Thyroid gland (tissue), 4 donors: ENCODE results near the gene CHRNE. TPM values are rescaled to one million over a fixed set of nuclear protein-coding genes. Genes with fewer than 3 reads are reported as not detected.

Experiments
- DNase-seq, 2 donors: peaks; one replicate each; pipeline ENCODE4 v3.0.0-alpha.2; 2019
- H3K27ac ChIP-seq, 3 donors: fragments of 200-600 bp; sonication (generic); 1 replicate in 2 of 3; 2 replicates in 1 of 3; pipeline ENCODE4 v1.5.1; 2016 to 2019; ENCODE audit warnings: mild to moderate bottlenecking in 1 of 3, moderate library complexity in 1 of 3
- H3K27me3 ChIP-seq: fragments of 200-600 bp; sonication (generic); one replicate; pipeline ENCODE4 v1.5.1; 2019
- H3K36me3 ChIP-seq, 2 donors: fragments of 200-600 bp; sonication (generic); one replicate each; pipeline ENCODE4 v1.5.1; 2016 to 2019
- H3K4me1 ChIP-seq, 2 donors: fragments of 200-600 bp; sonication (generic); one replicate each; pipeline ENCODE4 v1.5.1; 2017 to 2019
- H3K4me3 ChIP-seq, 3 donors: fragments of 200-600 bp; sonication (generic); replicated peaks in 1 of 3; 1 replicate in 2 of 3; 2 replicates in 1 of 3; pipeline ENCODE4 v1.5.1; 2016; ENCODE audit warnings: mild to moderate bottlenecking in 1 of 3
- H3K9me3 ChIP-seq: fragments of 200-600 bp; sonication (generic); one replicate; pipeline ENCODE4 v1.5.1; 2017
- POLR2A ChIP-seq, 2 donors: fragments of 450-650 bp; IDR thresholded peaks; one replicate each; pipeline ENCODE4 v1.6.1; 2017; ENCODE audit warnings: antibody characterized with exemption in 2 of 2, mild to moderate bottlenecking in 2 of 2, moderate library complexity in 1 of 2
- WGBS, 2 donors: methylation state at CpG; one replicate each; pipeline ENCODE4 v1.1.5; 2017; 5-methylcytosine and 5-hydroxymethylcytosine counted together
- intact Hi-C: fragments of 100-400 bp; cut with DNase I; formaldehyde crosslinking; loops from one replicate; pipeline ENCODE4 v1.15.1; 2023
- total RNA-seq, 4 donors: library from RNA; depleted of rRNA; stranded (reverse); fragments of >200 nt; gene quantifications; one replicate each; pipeline ENCODE4 v1.2.3, GENCODE V29; 2016
- TF ChIP-seq, protein P1 (sequence below), 6 experiments: fragments of 200-600 bp in 3 of 6; fragments of 450-650 bp in 3 of 6; sonication (generic) in 3 of 6; IDR thresholded peaks; one replicate each; pipeline ENCODE4 v1.5.1; 2016 to 2019; ENCODE audit warnings: antibody characterized with exemption in 6 of 6, mild to moderate bottlenecking in 2 of 6, inconsistent platforms in 1 of 6, moderate library complexity in 1 of 6

The CHRNE gene
- total RNA-seq, 4 donors from 2014 or later = 0.29 to 0.83 (median 0.49) TPM

DNA sequence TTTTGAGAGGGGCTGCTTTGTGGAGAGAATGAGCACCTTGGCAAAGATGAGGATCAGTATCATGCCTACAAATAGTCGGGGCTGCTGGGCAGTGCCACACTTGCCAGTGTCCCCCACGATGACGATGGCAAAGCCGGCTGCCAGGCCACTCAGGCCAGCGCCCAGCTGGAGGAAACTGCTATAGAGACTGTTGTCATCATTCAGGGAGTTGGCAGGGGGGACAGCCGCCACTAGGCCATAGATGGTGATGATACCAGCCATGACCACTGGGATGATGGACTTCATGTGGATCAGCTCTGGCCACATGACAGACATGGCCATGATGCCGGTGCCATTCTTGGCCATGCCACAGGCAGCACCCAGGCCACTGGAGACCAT is 46.0 kb downstream of the CHRNE start:
- no peak for DNase-seq

DNA sequence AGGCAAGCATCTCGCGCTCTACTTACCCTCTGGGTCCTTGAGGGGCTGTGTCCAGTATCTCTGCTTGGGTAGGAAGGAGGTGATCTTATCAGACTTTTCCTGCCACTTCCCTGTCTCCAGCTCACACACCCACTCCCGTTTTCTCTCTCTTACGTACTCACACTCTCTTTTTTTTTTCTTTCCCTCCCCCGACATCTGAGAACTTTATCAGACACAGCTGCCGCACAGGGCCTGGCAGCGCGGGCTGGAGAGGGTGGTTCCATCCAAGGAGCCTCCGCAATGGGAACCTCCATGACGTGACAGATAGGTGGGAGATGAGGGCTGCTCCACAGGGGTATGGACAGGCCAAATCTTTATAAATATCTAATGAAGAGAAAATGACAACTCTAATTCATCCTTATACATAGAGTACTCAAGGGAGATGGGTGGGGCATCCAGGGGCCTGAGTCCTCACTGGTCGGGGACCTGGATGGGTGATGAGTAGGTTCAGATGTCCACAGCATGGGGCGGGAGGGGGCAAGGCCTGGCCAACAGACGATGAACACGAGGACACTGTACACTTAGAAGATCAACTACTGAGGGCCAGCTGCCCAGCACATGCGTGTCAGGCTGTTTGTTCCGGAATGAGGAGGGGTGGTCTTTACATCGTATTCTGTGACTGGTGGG is 46.5 kb downstream of the CHRNE start:
- Histone ChIP-seq H3K4me1 (peaks cover 20 to 43% of the 10 kb centered on the region in 2 donors), H3K27me3 (no peaks in the 10 kb centered on the region), H3K27ac (no peak overlapping the region), H3K36me3 (no peaks in the 10 kb centered on the region), H3K4me3 (no peak overlapping the region), H3K9me3 (no peaks in the 10 kb centered on the region)
- no peak for DNase-seq
- TF ChIP-seq POLR2A (IDR thresholded peaks at IDR 0.05) = no peak
- TF ChIP-seq, protein P1, sequence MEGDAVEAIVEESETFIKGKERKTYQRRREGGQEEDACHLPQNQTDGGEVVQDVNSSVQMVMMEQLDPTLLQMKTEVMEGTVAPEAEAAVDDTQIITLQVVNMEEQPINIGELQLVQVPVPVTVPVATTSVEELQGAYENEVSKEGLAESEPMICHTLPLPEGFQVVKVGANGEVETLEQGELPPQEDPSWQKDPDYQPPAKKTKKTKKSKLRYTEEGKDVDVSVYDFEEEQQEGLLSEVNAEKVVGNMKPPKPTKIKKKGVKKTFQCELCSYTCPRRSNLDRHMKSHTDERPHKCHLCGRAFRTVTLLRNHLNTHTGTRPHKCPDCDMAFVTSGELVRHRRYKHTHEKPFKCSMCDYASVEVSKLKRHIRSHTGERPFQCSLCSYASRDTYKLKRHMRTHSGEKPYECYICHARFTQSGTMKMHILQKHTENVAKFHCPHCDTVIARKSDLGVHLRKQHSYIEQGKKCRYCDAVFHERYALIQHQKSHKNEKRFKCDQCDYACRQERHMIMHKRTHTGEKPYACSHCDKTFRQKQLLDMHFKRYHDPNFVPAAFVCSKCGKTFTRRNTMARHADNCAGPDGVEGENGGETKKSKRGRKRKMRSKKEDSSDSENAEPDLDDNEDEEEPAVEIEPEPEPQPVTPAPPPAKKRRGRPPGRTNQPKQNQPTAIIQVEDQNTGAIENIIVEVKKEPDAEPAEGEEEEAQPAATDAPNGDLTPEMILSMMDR (IDR thresholded peaks at IDR 0.05) = no peak
- WGBS, 2 donors = 88 to 91% methylated on average over 17 of the region's 17 CpGs
- intact Hi-C loops = no loop called here

More for the DNA sequence above, 46.0 kb downstream of the CHRNE start:
- TF ChIP-seq POLR2A (IDR thresholded peaks at IDR 0.05) = no peak
- TF ChIP-seq, protein P1 (IDR thresholded peaks at IDR 0.05) = no peak
- intact Hi-C loops = no loop called here
- Histone ChIP-seq H3K4me1 (peaks cover 20 to 43% of the 10 kb centered on the region in 2 donors), H3K27me3 (no peaks in the 10 kb centered on the region), H3K4me3 (no peak overlapping the region), H3K27ac (no peak overlapping the region), H3K36me3 (no peaks in the 10 kb centered on the region), H3K9me3 (no peaks in the 10 kb centered on the region)
- WGBS, 2 donors = 96 to 100% methylated on average over 1 to 2 of the region's 7 CpGs

DNA sequence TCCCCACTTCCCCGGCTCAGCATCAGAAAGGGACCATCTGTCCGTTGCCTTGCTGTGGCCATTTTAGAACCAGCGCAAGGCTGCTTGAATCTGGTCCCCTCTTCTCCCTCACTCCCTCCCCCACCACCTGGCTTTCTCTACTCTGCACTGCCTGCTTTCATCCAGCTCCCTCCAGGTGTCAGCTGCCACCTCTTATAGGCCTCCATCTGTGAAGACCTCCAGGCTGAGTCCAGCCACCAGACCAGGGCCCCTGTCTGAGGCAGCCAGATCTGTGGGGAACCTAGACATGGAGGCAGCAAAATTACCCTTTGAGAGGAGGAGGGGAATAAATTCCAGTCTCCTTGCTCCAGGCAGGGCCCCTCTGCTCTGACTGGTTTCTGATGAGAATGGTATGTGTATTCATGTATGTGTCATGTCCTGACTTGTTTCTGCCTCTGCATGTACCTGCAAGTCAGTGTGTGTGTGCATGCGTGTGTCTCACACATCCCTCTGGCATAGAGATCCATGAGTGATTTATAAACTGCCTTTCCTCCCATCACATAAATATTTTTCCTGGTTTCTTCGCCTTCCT is 48.7 kb downstream of the CHRNE start:
- H3K4me1 ChIP-seq = peaks cover 20 to 57% of the 10 kb centered on the region in 2 donors
- H3K27me3 ChIP-seq = no peaks in the 10 kb centered on the region
- WGBS, 2 donors = 78 to 86% methylated on average over 5 of the region's 5 CpGs
- no peak for DNase-seq
- no peak overlapping the region for H3K4me3 ChIP-seq
- no peak for TF ChIP-seq POLR2A (IDR thresholded peaks at IDR 0.05)
- TF ChIP-seq, protein P1 (IDR thresholded peaks at IDR 0.05) = no peak
- peak overlapping the region in 1 of 3 donors; percentile 21 for H3K27ac ChIP-seq
- no peaks in the 10 kb centered on the region for H3K9me3 ChIP-seq
- no peaks in the 10 kb centered on the region for H3K36me3 ChIP-seq
- intact Hi-C loops = no loop called here

DNA sequence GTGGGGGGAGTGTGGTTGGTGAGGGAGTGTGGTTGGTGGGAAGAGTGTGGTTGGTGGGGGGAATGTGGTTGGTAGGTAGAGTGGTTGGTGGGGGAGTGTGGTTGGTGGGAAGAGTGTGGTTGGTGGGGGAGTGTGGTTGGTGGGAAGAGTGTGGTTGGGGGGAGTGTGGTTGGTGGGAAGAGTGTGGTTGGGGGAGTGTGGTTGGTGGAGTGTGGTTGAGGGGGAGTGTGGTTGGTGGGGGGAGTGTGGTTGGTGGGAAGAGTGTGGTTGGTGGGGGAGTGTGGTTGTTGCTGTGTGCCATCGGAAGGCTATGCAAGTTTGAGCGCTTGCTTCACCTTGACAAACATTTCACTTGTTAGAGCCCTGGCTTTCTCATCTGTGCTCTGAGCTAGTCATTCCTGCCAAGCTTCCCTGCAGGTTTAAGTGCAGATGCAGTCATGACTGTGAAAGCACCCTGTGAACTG is 49.7 kb downstream of the CHRNE start:
- H3K4me1 ChIP-seq = peaks cover 11 to 55% of the 10 kb centered on the region in 2 donors
- intact Hi-C loops = no loop called here
- peak; percentile 32 to 43 for DNase-seq
- H3K27me3 ChIP-seq = no peaks in the 10 kb centered on the region
- no peak overlapping the region for H3K4me3 ChIP-seq
- H3K9me3 ChIP-seq = no peaks in the 10 kb centered on the region
- H3K27ac ChIP-seq = no peak overlapping the region
- H3K36me3 ChIP-seq = no peaks in the 10 kb centered on the region
- TF ChIP-seq, protein P1 (IDR thresholded peaks at IDR 0.05) = no peak
- TF ChIP-seq POLR2A (IDR thresholded peaks at IDR 0.05) = no peak
- 57 to 67% methylated on average over 2 of the region's 2 CpGs for WGBS, 2 donors

DNA sequence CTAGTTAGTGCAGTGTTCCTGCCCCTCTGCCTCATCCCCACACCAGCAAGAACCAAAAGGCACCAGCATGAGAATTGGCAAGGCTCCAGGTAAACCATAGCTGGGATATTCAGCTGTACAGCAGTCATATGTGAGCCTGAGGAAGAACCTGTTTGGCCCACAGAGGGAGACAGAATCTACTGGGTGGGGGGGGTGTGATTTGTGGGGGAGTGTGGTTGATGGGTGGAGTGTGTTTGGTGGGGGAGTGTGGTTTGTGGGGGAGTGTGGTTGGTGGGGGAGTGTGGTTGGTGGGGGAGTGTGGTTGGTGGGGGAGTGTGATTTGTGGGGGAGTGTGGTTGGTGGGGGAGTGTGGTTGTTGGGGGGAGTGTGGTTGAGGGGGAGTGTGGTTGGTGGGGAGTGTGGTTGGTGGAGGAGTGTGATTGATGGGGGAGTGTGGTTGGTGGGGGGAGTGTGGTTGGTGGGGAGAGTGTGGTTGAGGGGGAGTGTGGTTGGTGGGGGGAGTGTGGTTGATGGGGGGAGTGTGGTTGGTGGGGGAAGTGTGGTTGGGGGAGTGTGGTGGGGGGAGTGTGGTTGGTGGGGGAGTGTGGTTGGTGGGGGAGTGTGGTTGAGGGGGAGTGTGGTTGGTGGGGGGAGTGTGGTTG is 50.2 kb downstream of the CHRNE start:
- H3K4me1 ChIP-seq = peaks cover 5 to 49% of the 10 kb centered on the region in 2 donors
- no peak overlapping the region for H3K27ac ChIP-seq
- intact Hi-C loops = no loop called here
- H3K36me3 ChIP-seq = no peaks in the 10 kb centered on the region
- H3K9me3 ChIP-seq = no peaks in the 10 kb centered on the region
- TF ChIP-seq, protein P1 (IDR thresholded peaks at IDR 0.05) = no peak
- no peak for TF ChIP-seq POLR2A (IDR thresholded peaks at IDR 0.05)
- H3K4me3 ChIP-seq = no peak overlapping the region
- peak in 1 of 2 donors; percentile 22 for DNase-seq
- H3K27me3 ChIP-seq = no peaks in the 10 kb centered on the region
